Measurements from ENCODE around the gene PRDM12. TPM values are rescaled to one million over a fixed set of nuclear protein-coding genes. Genes with fewer than 3 reads are reported as not detected.

PRDM12 gene
- total and polyA plus RNA-seq, 2 of the 8 experiments (the other 6 are each of a cell fraction or from before 2014, with no cell fraction given) = 0.14 to 0.22 TPM

DNA sequence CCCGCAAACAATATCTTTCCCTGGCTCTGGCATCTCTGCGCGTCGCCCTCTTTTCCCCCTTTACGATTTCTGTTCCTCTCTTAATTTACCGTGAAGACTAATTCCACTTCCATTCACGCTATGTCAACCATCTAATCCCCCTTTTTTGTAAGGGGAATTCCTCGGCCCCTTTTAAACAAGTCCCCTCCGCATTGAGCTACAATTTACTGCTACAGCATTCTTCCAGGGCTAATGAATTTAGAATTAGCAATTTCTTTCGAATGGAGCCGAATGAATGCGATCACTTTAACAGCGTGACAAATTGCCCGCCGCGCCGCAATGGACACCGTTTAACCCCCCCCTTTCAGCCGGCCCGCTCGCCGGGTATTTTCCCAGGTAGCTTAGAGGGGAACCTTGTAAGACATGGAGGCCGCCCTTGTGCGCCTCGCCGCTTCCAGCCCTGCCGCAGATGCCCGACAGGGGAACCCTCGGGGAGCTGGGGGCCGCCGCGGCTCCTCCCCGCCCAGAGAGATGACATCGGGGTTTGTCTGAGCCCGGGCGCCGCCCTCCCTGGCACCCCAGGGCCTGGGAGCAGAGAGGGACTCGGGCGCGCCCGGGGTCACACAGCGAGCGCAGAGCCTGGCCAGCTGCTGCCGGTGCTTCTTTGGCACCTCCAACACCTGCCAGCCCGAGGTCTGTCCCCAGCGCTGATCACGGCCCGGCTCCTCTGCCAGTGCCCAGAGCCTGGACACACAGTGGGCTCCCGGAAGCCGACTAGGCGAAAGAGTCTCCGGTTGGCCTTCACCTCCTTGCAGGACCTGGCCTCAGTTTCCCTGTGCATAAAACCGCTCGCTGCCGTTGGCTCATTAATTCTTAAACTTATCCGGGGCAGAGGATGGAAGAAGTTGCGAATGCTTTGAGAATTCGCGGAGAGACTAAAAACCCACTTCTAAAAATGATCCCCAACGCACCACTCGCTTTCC, 1.3 kb downstream of the PRDM12 start (continued):
- TF ChIP-seq KDM4A (IDR thresholded peaks at IDR 0.05; ENCODE audit: low read depth, low read length, severe bottlenecking) (peak; percentile 9), TEAD4 (IDR thresholded peaks at IDR 0.05; ENCODE audit: low read depth, low read length) (no peak), JUN (IDR thresholded peaks at IDR 0.05; ENCODE audit: low read depth, low read length) (no peak), RXRA (IDR thresholded peaks at IDR 0.05; ENCODE audit: insufficient read depth, low read depth, low read length) (no peak), CREB1 (IDR thresholded peaks at IDR 0.05) (0 out of 2 replicates have a peak, but pooled peaks have one; percentile 27)
